Ecto neural progenitor cell (in vitro differentiated cells): ENCODE data around the gene HMGN2.
A peak's percentile ranks its signal among the peaks of the same experiment; 100 is the strongest.

Experiments used
- DNase-seq: peaks from one replicate; pipeline ENCODE4 v3.0.0-alpha.2; 2018; ENCODE audit warnings: low spot score

HMGN2 gene

DNA sequence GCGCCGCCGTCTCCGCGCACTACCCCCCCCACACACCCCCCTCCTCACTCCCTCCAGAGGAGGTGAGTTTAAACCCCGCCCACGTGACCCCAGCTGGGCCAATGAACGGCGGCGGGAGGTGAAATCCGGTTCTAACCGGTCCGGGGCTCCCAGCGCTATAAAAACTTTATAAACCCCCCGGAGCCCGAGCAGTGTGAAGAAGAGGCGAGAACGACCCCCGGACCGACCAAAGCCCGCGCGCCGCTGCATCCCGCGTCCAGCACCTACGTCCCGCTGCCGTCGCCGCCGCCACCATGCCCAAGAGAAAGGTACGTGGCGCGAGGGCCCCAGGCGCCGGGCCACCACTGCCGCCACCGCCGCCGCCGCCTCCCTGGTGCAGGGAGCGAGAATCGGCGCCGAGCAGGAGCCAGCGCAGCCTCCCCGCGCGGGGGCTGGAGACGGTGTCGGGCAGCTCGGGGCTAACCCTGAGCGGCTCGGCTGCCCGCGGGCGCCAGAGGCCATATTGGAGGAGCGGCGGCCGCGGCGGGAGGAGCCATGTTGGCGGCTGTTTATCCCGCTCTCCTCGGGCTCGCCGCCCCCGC, at the start of gene HMGN2:
Gene HMGN2, plus strand, starts transcription at position 121 of the 581 bp plus-strand sequence. Its CDS starts 173 bp downstream, at position 294.
- peak; percentile 94 for DNase-seq

GRCh38 chr1:26429721-26430120, 42.5 kb upstream of the HMGN2 start:
- DNase-seq, result peak; percentile 63

- peak; percentile 98 for DNase-seq
Observed at GRCh38 chr1:26431979-26432695, 40.1 kb upstream of the HMGN2 start, which contains the start of gene DHDDS. TSS of gene DHDDS (plus strand) at chr1:26432321. CDS start at chr1:26432946, 625 bp downstream.

- DNase-seq, result no peak
Observed at GRCh38 chr1:26432793-26433192, 39.4 kb upstream of the HMGN2 start.

GRCh38 chr1:26434161-26434752, 38.0 kb upstream of the HMGN2 start:
- DNase-seq, result no peak

- DNase-seq, result no peak
Observed at GRCh38 chr1:26438041-26438440, 34.2 kb upstream of the HMGN2 start.

GRCh38 chr1:26440259-26440658, 32.0 kb upstream of the HMGN2 start:
- DNase-seq, result no peak

- no peak for DNase-seq
Observed at GRCh38 chr1:26449868-26450267, 22.4 kb upstream of the HMGN2 start.

DNA sequence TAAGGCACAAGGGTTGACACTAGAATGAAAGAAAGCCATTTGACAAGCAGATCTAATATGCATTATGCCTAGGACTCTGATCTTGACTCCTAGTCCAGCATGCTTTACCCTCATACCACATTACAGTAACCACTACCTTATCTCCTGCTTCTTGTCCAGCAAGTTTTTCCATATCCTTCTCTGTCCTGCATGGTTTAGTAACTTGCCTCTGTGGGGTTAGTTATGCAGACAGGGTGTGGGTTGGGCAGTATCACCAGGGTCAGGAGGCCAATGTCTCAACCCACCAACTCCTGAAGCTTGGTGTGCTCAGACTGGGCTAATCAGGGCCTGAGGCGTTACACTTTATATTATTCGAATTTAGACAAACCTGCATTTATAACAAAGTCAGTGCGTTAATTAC, 21.3 kb upstream of the HMGN2 start:
- no peak for DNase-seq

DNA sequence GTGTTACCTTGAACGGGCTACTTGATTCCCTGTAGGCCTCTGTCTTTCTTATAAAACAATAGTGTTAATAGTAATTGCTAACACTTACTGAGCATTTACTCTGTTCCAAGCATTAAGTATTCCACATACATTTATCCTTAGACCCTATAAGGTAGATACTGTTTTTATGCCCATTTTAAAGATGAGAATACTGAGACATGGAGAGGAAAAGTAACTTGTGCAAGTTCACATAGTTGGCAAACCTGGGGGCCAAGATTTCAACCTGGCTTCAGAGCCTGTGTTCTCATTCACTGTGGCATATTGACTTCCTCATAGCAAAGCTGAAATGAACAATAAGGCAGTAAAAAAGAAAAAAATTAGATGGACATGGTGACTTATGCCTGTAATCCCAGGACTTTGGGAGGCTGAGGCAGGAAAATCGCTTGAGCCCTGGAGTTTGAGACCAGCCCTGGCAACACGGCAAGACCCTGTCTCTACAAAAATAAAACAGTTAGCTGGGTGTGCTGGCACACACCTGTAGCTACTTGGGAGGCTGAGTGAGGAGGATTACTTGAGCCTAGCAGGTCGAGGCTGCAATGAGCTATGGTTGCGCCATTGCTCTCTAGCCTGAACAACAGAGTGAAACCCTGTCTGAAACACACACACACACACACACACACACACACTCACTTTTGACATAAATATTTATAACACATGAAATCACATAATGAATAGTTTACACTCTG, 19.6 kb upstream of the HMGN2 start:
- DNase-seq, result no peak

DNA sequence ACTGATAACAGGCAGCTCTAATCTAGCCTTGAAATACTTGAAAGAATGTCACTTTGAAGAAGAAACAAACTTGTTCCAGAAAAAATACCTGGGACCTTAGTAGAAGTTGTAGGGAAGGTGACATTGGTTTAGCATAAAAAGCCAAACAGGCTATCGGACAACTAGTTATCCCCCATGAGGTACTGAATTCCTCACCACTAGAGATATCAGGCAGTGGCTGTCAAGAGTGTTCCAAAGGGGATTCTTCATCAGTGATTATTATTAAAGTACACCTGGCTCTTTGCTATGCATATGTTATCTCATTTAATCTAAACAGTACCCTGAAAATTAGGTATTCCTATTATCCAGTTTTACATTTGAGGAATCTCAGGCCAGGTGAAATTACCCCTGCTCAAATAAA, 13.1 kb upstream of the HMGN2 start:
- no peak for DNase-seq

- no peak for DNase-seq
Observed at GRCh38 chr1:26459573-26460031, 12.6 kb upstream of the HMGN2 start.

- no peak for DNase-seq
Observed at GRCh38 chr1:26468911-26469310, 3.3 kb upstream of the HMGN2 start.

DNA sequence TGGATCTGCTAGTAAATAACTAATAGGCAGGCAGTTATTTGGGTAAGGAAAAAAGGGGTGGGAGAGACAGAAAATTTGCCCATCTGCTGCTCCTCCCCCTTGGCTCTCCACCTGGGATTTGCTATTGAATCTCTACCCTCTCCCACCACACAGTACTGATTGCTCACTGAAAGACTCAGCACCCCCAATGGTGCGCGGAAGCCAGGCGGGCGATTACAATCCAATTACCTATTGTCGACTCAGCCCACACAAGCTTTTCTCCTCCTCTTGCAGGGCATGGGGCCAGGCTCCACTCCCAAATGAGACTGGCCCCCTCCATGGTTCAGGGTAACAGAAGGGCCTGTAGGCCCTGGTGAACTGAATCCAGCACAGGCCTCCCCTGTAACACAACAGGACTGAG, 2.7 kb upstream of the HMGN2 start:
- DNase-seq, result peak; percentile 56

- DNase-seq, result no peak
Observed at GRCh38 chr1:26470878-26471497, 1.3 kb upstream of the HMGN2 start.

DNA sequence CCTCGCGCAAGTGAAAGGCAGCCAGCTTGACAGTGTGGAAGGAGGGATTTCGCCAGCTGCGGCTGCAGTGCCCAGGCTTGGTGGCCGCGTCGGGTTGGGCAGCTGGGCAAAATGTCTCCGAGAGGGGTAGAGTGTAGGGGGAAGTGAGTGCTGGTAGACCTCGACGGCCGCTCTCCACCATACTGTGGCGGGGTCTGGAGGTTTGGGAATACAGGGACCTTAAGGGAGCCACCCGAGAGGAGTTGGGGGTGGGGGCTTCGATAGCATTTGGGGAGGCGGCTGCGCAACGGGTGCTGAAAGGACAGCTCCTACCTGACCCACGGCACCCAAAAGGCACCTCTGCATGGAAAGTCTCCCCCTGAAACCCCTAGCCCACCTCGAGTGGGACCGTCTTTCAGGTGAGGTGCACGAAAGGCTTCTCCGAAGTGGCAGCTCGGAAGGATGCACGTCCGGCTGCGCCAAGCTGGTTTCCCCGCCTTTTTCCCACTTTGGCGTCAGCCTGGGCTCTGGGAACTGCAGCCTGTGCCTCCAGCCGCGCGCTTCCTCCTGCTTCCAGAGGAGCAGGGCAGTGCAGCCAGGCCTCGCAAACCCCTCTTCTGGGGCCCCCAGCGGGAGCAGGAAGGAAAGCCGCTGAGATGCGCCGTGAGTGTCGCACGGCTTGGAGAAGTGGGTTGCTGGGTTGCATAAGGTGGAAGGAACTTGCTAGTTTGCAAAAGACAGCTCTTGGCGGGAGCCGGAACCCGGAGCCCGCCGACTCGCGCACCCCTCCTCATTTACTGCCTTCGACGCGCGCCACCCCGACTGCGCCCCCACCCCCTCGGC, 531 bp upstream of the HMGN2 start:
- DNase-seq, result peak; percentile 89

GRCh38 chr1:26472901-26473845, 933 bp downstream of the HMGN2 start:
- peak; percentile 97 for DNase-seq

DNA sequence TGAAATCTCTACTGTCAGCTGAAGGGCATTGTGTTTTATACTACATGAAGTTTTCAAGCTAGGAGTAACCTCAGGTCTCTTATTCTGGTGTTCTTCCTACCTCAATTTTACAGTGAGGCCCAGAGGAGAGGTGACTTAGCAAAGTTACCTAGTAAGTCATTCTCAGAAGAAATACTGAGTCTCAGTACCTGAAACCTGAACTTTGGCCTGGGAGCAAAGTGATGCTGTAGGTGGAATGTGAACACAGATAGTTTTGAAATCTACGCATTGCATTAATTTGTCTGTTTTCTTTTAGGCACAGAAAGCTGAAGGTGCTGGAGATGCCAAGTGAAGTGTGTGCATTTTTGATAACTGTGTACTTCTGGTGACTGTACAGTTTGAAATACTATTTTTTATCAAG, 2.6 kb downstream of the HMGN2 start:
- DNase-seq, result no peak

- DNase-seq, result no peak
Observed at GRCh38 chr1:26475989-26476388, 3.7 kb downstream of the HMGN2 start.

- DNase-seq, result no peak
Observed at GRCh38 chr1:26476958-26477357, 4.7 kb downstream of the HMGN2 start.
